H9 (cell line): ENCODE measurements around the gene CSNK2A2. TPM values are rescaled to one million over a fixed set of nuclear protein-coding genes. Genes with fewer than 3 reads are reported as not detected.

Experiments used
- DNase-seq: peaks from one replicate; pipeline ENCODE4 v3.0.0-alpha.2; 2017
- H2AFZ ChIP-seq: one replicate; pipeline ENCODE4 v1.6.1; 2013; ENCODE audit warnings: mild to moderate bottlenecking, low read length, control low read depth, moderate library complexity
- H2AK5ac ChIP-seq: 2 replicates; pipeline ENCODE4 v1.6.1; 2013; ENCODE audit warnings: low read length, control low read depth, mixed read lengths; ENCODE audit not compliant: insufficient read length
- H2BK120ac ChIP-seq: one replicate; pipeline ENCODE4 v1.6.1; 2013; ENCODE audit warnings: low read depth, mild to moderate bottlenecking, low read length, control low read depth, inconsistent platforms; ENCODE audit not compliant: poor library complexity, severe bottlenecking
- H2BK12ac ChIP-seq: 2 replicates; pipeline ENCODE4 v1.6.1; 2013; ENCODE audit warnings: low read length, control low read depth, mixed read lengths, low read depth; ENCODE audit not compliant: insufficient read length
- H2BK15ac ChIP-seq: 2 replicates; pipeline ENCODE4 v1.6.1; 2013; ENCODE audit warnings: low read depth, low read length, control low read depth
- H2BK20ac ChIP-seq: one replicate; pipeline ENCODE4 v1.6.1; 2013; ENCODE audit warnings: low read depth, mild to moderate bottlenecking, low read length, control low read depth, inconsistent platforms; ENCODE audit not compliant: poor library complexity, severe bottlenecking
- H2BK5ac ChIP-seq: 2 replicates; pipeline ENCODE4 v1.6.1; 2013; ENCODE audit warnings: low read length, control low read depth, mixed read lengths; ENCODE audit not compliant: insufficient read length
- H3K14ac ChIP-seq: 2 replicates; pipeline ENCODE4 v1.6.1; 2013; ENCODE audit warnings: low read length, control low read depth; ENCODE audit not compliant: insufficient read depth
- H3K18ac ChIP-seq: 2 replicates; pipeline ENCODE4 v1.6.1; 2013; ENCODE audit warnings: low read depth, mild to moderate bottlenecking, mixed read lengths, low read length, control low read depth; ENCODE audit not compliant: insufficient read length
- H3K23ac ChIP-seq: 2 replicates; pipeline ENCODE4 v1.6.1; 2013; ENCODE audit warnings: low read length, control low read depth, mixed read lengths, low read depth; ENCODE audit not compliant: insufficient read length
- H3K23me2 ChIP-seq: 2 replicates; pipeline ENCODE4 v1.6.1; 2013; ENCODE audit warnings: low read depth, mild to moderate bottlenecking, mixed read lengths, low read length, control low read depth; ENCODE audit not compliant: insufficient read length, poor library complexity, severe bottlenecking
- H3K27ac ChIP-seq: 2 replicates; pipeline ENCODE4 v1.5.1; 2013; ENCODE audit warnings: low read length, control low read depth, mixed read lengths, low read depth; ENCODE audit not compliant: insufficient read length
- H3K27me3 ChIP-seq: 2 replicates; pipeline ENCODE4 v1.6.1; 2013; ENCODE audit warnings: low read length, control low read depth, inconsistent platforms; ENCODE audit not compliant: insufficient read depth
- H3K4ac ChIP-seq: 2 replicates; pipeline ENCODE4 v1.6.1; 2013; ENCODE audit warnings: low read depth, mild to moderate bottlenecking, control low read depth, inconsistent platforms, low read length, moderate library complexity
- H3K4me1 ChIP-seq: 2 replicates; pipeline ENCODE4 v1.6.1; 2013; ENCODE audit warnings: low read length, control low read depth, inconsistent platforms; ENCODE audit not compliant: insufficient read depth
- H3K4me2 ChIP-seq: 2 replicates; pipeline ENCODE4 v1.6.1; 2013; ENCODE audit warnings: low read length, control low read depth, mixed read lengths; ENCODE audit not compliant: insufficient read length, insufficient read depth
- H3K56ac ChIP-seq: 2 replicates; pipeline ENCODE4 v1.6.1; 2013; ENCODE audit warnings: low read depth, mild to moderate bottlenecking, mixed read lengths, low read length, control low read depth; ENCODE audit not compliant: insufficient read length
- H3K79me1 ChIP-seq: 2 replicates; pipeline ENCODE4 v1.6.1; 2013; ENCODE audit warnings: low read depth, mild to moderate bottlenecking, moderate library complexity, low read length, control low read depth, inconsistent platforms; ENCODE audit not compliant: insufficient read depth, poor library complexity, severe bottlenecking
- H3K79me2 ChIP-seq: 2 replicates; pipeline ENCODE4 v1.6.1; 2013; ENCODE audit warnings: low read length, control low read depth, inconsistent platforms; ENCODE audit not compliant: insufficient read depth
- H3K9ac ChIP-seq: 2 replicates; pipeline ENCODE4 v1.6.1; 2013; ENCODE audit warnings: low read length, control low read depth, mixed read lengths; ENCODE audit not compliant: insufficient read length; ENCODE audit errors: extremely low read depth
- H3K9me3 ChIP-seq: one replicate; pipeline ENCODE4 v1.6.1; 2013; ENCODE audit warnings: low read depth, low read length, inconsistent platforms; ENCODE audit not compliant: control insufficient read depth
- H3T11ph ChIP-seq: one replicate; pipeline ENCODE4 v1.6.1; 2013; ENCODE audit warnings: mild to moderate bottlenecking, low read length, control low read depth, inconsistent platforms
- H4K20me1 ChIP-seq: one replicate; pipeline ENCODE4 v1.6.1; 2013; ENCODE audit not compliant: control insufficient read depth, insufficient read length, insufficient read depth
- H4K5ac ChIP-seq: 2 replicates; pipeline ENCODE4 v1.6.1; 2013; ENCODE audit warnings: low read depth, mild to moderate bottlenecking, mixed read lengths, low read length, control low read depth; ENCODE audit not compliant: insufficient read length
- H4K8ac ChIP-seq: replicated peaks from 2 replicates; pipeline ENCODE4 v1.6.1; 2013; ENCODE audit warnings: low read length, control low read depth, mixed read lengths, low read depth; ENCODE audit not compliant: insufficient read length
- H4K91ac ChIP-seq: 2 replicates; pipeline ENCODE4 v1.6.1; 2013; ENCODE audit warnings: low read depth, mild to moderate bottlenecking, moderate library complexity, mixed read lengths, low read length, control low read depth; ENCODE audit not compliant: insufficient read length
- H3K27ac Mint-ChIP-seq, 3 experiments: 2 replicates in 2 of 3; 3 replicates in 1 of 3; pipeline ENCODE4 v1.8.0; 2020 to 2021; ENCODE audit warnings: mixed read lengths in 3 of 3, mild to moderate bottlenecking in 1 of 3, moderate library complexity in 1 of 3
- H3K27me3 Mint-ChIP-seq: 2 replicates; pipeline ENCODE4 v1.8.0; 2021; ENCODE audit warnings: low read depth, mild to moderate bottlenecking, moderate library complexity, mixed read lengths
- H3K36me3 Mint-ChIP-seq, 3 experiments: 2 replicates in 2 of 3; 3 replicates in 1 of 3; pipeline ENCODE4 v1.8.0; 2020 to 2021; ENCODE audit warnings: low read depth in 3 of 3, mixed read lengths in 3 of 3; ENCODE audit not compliant: insufficient read depth in 1 of 3
- H3K4me1 Mint-ChIP-seq, 2 experiments: 2 replicates each; pipeline ENCODE4 v1.8.0; 2020; ENCODE audit warnings: mixed read lengths in 2 of 2
- H3K4me3 Mint-ChIP-seq, 2 experiments: 2 replicates in 1 of 2; 3 replicates in 1 of 2; pipeline ENCODE4 v1.8.0; 2020 to 2021; ENCODE audit warnings: mild to moderate bottlenecking in 2 of 2, mixed read lengths in 2 of 2, moderate library complexity in 1 of 2
- H3K9me3 Mint-ChIP-seq, 2 experiments: 2 replicates in 1 of 2; 3 replicates in 1 of 2; pipeline ENCODE4 v1.8.0; 2020; ENCODE audit warnings: mild to moderate bottlenecking in 2 of 2, mixed read lengths in 2 of 2, moderate library complexity in 1 of 2
- WGBS: extraction: QIAGEN DNeasy Blood & Tissue Kit; methylation state at CpG from one replicate; pipeline ENCODE4 v1.1.7; 2013; ENCODE audit warnings: missing lambda C conversion rate, low lambda C conversion rate, mixed read lengths; ENCODE audit not compliant: insufficient read length; ENCODE audit errors: extremely low coverage; 5-methylcytosine and 5-hydroxymethylcytosine counted together
- total RNA-seq: library from RNA; stranded (reverse); gene quantifications from 2 replicates; pipeline ENCODE4 v1.2.1, GENCODE V29; 2021
- TF ChIP-seq, protein P1 (sequence below): fragments of 200-600 bp; sonication (generic); conservative IDR thresholded peaks from 3 replicates; pipeline ENCODE4 v1.8.0; 2021; ENCODE audit warnings: antibody characterized with exemption, mild to moderate bottlenecking

The CSNK2A2 gene
- total RNA-seq, 1 experiment from 2014 or later = 134 TPM

- no peak overlapping the region for H3K56ac ChIP-seq
- H3K4me3 Mint-ChIP-seq = no peak overlapping the region
- no peaks in the 10 kb centered on the region for H3K23me2 ChIP-seq
- H3T11ph ChIP-seq = no peak overlapping the region
- no peak overlapping the region for H2AFZ ChIP-seq
- TF ChIP-seq, protein P1, sequence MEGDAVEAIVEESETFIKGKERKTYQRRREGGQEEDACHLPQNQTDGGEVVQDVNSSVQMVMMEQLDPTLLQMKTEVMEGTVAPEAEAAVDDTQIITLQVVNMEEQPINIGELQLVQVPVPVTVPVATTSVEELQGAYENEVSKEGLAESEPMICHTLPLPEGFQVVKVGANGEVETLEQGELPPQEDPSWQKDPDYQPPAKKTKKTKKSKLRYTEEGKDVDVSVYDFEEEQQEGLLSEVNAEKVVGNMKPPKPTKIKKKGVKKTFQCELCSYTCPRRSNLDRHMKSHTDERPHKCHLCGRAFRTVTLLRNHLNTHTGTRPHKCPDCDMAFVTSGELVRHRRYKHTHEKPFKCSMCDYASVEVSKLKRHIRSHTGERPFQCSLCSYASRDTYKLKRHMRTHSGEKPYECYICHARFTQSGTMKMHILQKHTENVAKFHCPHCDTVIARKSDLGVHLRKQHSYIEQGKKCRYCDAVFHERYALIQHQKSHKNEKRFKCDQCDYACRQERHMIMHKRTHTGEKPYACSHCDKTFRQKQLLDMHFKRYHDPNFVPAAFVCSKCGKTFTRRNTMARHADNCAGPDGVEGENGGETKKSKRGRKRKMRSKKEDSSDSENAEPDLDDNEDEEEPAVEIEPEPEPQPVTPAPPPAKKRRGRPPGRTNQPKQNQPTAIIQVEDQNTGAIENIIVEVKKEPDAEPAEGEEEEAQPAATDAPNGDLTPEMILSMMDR = peak; percentile 26; the same call in 2 of the 3 replicates
- H3K14ac ChIP-seq = no peak overlapping the region; the same call in 1 of the 2 replicates
- no peaks in the 10 kb centered on the region for H3K36me3 Mint-ChIP-seq
- H3K27ac ChIP-seq = no peak overlapping the region
- H3K4me1 Mint-ChIP-seq = peaks cover 17 to 19% of the 10 kb centered on the region in 2 experiments
- peak; percentile 60 for DNase-seq
- H3K23ac ChIP-seq = no peak overlapping the region
- H2BK5ac ChIP-seq = no peak overlapping the region
- no peak overlapping the region for H2BK15ac ChIP-seq
- H3K27me3 Mint-ChIP-seq = peaks cover 3% of the 10 kb centered on the region
- no peaks in the 10 kb centered on the region for H4K20me1 ChIP-seq
- H3K27me3 ChIP-seq = no peaks in the 10 kb centered on the region
- H3K27ac Mint-ChIP-seq = peak overlapping the region; percentile 7 to 93 (median 58); a peak in 4 of 7 replicates
- H3K9me3 ChIP-seq = no peaks in the 10 kb centered on the region
- H3K4ac ChIP-seq = no peak overlapping the region
- H2BK120ac ChIP-seq = no peak overlapping the region
- H2BK20ac ChIP-seq = no peak overlapping the region
- no peaks in the 10 kb centered on the region for H3K79me2 ChIP-seq
- WGBS = no CpG with 5 or more reads among the region's 8 CpGs
- no peak overlapping the region for H3K9ac ChIP-seq
- no peak overlapping the region for H2BK12ac ChIP-seq
- H3K18ac ChIP-seq = no peak overlapping the region
- no peak overlapping the region for H4K91ac ChIP-seq
- no peaks in the 10 kb centered on the region for H3K79me1 ChIP-seq
- no peak overlapping the region for H4K5ac ChIP-seq
- H3K9me3 Mint-ChIP-seq = no peaks in the 10 kb centered on the region
- no peak overlapping the region for H4K8ac ChIP-seq
- no peak overlapping the region for H3K4me2 ChIP-seq
- H2AK5ac ChIP-seq = no peak overlapping the region
- H3K4me1 ChIP-seq = no peaks in the 10 kb centered on the region; the same call in 1 of the 2 replicates
These were observed 45.7 kb upstream of the CSNK2A2 start for GRCh38 chr16:58243528-58244004.
